ENCODE measurements around the gene LOC101059915.
"Not testable (repeated sequence)": the region's sequence is repeated elsewhere in the genome, so short reads cannot be mapped to it uniquely, and the experiment has no call there.

- not testable (repeated sequence) for TF ChIP-seq ATF2 (tag by site-specific recombination; IDR thresholded peaks at IDR 0.05; ENCODE audit: low read depth); ZNF529 (tag by site-specific recombination; IDR thresholded peaks at IDR 0.05; ENCODE audit: insufficient replicate concordance); ZNF26 (tag by site-specific recombination; IDR thresholded peaks at IDR 0.05)
These were observed 2.6 kb downstream of the LOC101059915 start for GRCh38 chrX:71669947-71670346.

All from HEK293 (cell line).